Activated CD8-positive, alpha-beta T cell treated with anti-CD3 and anti-CD28 coated beads, Interleukin-2, amount 10 ng/mL, durations not matched to agents 7 days and 5 days (primary cell): ENCODE results near the gene ADAM8. TPM values are rescaled to one million over a fixed set of nuclear protein-coding genes. Genes with fewer than 3 reads are reported as not detected.
"Not testable (repeated sequence)": the region's sequence is repeated elsewhere in the genome, so short reads cannot be mapped to it uniquely, and the experiment has no call there.

Experiments
- ATAC-seq: fragments of 150-1000 bp; cut with Tn5 transposase; one replicate; pipeline ENCODE4 v1.10.0; 2021; ENCODE audit warnings: moderate library complexity
- CTCF ChIA-PET: fragments of 350-600 bp; sonication (Branson Sonifier 250); formaldehyde crosslinking; loops from one replicate; lab custom pipeline; 2021; ENCODE audit warnings: antibody characterized with exemption; lab: Charles Lee
- POLR2A ChIA-PET: fragments of 350-600 bp; sonication (Branson Sonifier 250); formaldehyde crosslinking; loops from one replicate; lab custom pipeline; 2021; ENCODE audit warnings: antibody characterized with exemption; lab: Charles Lee
- DNase-seq: peaks from one replicate; pipeline ENCODE4 v3.0.0-alpha.2; 2020
- H3K27ac Mint-ChIP-seq: one replicate; pipeline ENCODE4 v1.8.0; 2021; ENCODE audit warnings: mild to moderate bottlenecking, mixed read lengths
- H3K27me3 Mint-ChIP-seq: one replicate; pipeline ENCODE4 v1.8.0; 2021; ENCODE audit warnings: low read depth, mixed read lengths
- H3K36me3 Mint-ChIP-seq: one replicate; pipeline ENCODE4 v1.8.0; 2021; ENCODE audit warnings: low read depth, mixed read lengths
- H3K4me1 Mint-ChIP-seq: one replicate; pipeline ENCODE4 v1.8.0; 2021; ENCODE audit warnings: low read depth, mixed read lengths
- H3K4me3 Mint-ChIP-seq: one replicate; pipeline ENCODE4 v1.8.0; 2021; ENCODE audit warnings: mild to moderate bottlenecking, mixed read lengths
- H3K9me3 Mint-ChIP-seq: one replicate; pipeline ENCODE4 v1.8.0; 2022; ENCODE audit warnings: mixed read lengths; ENCODE audit not compliant: insufficient read depth
- total RNA-seq, 2 experiments: library from RNA; stranded (reverse); gene quantifications; one replicate each; pipeline ENCODE4 v1.2.3, GENCODE V29; 2021

The ADAM8 gene
- total RNA-seq, 2 experiments from 2014 or later: 69.9 to 75.5 TPM

- DNase-seq (no peak), ATAC-seq (no peak)
- H3K9me3 Mint-ChIP-seq: no peaks in the 10 kb centered on the region
- CTCF ChIA-PET: interaction anchor here (1.1 kb wide), 1 partner anchor 10 kb away, joined by 3 read pairs; no protein-coding TSS in a partner anchor
- H3K27ac Mint-ChIP-seq: no peak overlapping the region
- H3K4me1 Mint-ChIP-seq: peaks cover 21% of the 10 kb centered on the region
- no peak overlapping the region for H3K4me3 Mint-ChIP-seq
- H3K36me3 Mint-ChIP-seq: peaks cover 12% of the 10 kb centered on the region
- POLR2A ChIA-PET: interaction anchor here (1.4 kb wide), 1 partner anchor 9 kb away, joined by 5 read pairs; no protein-coding TSS in a partner anchor
- no peaks in the 10 kb centered on the region for H3K27me3 Mint-ChIP-seq
These were observed 4.2 kb downstream of the ADAM8 start for GRCh38 chr10:133272301-133272963.

- no peak overlapping the region for H3K27ac Mint-ChIP-seq
- H3K4me3 Mint-ChIP-seq: no peak overlapping the region
- peaks cover 12% of the 10 kb centered on the region for H3K36me3 Mint-ChIP-seq
- ChIA-PET POLR2A (interaction anchor here (1.4 kb wide), 1 partner anchor 8 kb away, joined by 5 read pairs; no protein-coding TSS in a partner anchor), CTCF (interaction anchor here (1.1 kb wide), 1 partner anchor 9 kb away, joined by 3 read pairs; no protein-coding TSS in a partner anchor)
- H3K9me3 Mint-ChIP-seq: no peaks in the 10 kb centered on the region
- DNase-seq: no peak
- ATAC-seq: no peak
- peaks cover 17% of the 10 kb centered on the region for H3K4me1 Mint-ChIP-seq
- H3K27me3 Mint-ChIP-seq: no peaks in the 10 kb centered on the region
These were observed 5.0 kb downstream of the ADAM8 start for GRCh38 chr10:133271521-133272300.

- POLR2A ChIA-PET: no interaction called here
- H3K4me3 Mint-ChIP-seq: no peak overlapping the region
- peaks cover 15% of the 10 kb centered on the region for H3K4me1 Mint-ChIP-seq
- CTCF ChIA-PET: no interaction called here
- H3K36me3 Mint-ChIP-seq: peaks cover 15% of the 10 kb centered on the region
- ATAC-seq (no peak), DNase-seq (no peak)
- no peaks in the 10 kb centered on the region for H3K9me3 Mint-ChIP-seq
- no peaks in the 10 kb centered on the region for H3K27me3 Mint-ChIP-seq
- H3K27ac Mint-ChIP-seq: no peak overlapping the region
These were observed 5.8 kb downstream of the ADAM8 start for GRCh38 chr10:133270773-133271297.

GRCh38 chr10:133270204-133270603, 6.5 kb downstream of the ADAM8 start:
- ChIA-PET CTCF (no interaction called here), POLR2A (no interaction called here)
- Mint-ChIP-seq H3K27ac (no peak overlapping the region), H3K27me3 (no peaks in the 10 kb centered on the region), H3K9me3 (no peaks in the 10 kb centered on the region), H3K4me1 (peaks cover 17% of the 10 kb centered on the region), H3K36me3 (peaks cover 22% of the 10 kb centered on the region), H3K4me3 (no peak overlapping the region)
- DNase-seq (no peak), ATAC-seq (no peak)

- H3K27ac Mint-ChIP-seq: no peak overlapping the region
These were observed 7.3 kb downstream of the ADAM8 start for GRCh38 chr10:133269367-133269766.

GRCh38 chr10:133268532-133268931, 8.1 kb downstream of the ADAM8 start:
- CTCF ChIA-PET: no interaction called here
- DNase-seq (no peak), ATAC-seq (no peak)
- H3K27me3 Mint-ChIP-seq: no peaks in the 10 kb centered on the region
- no peak overlapping the region for H3K4me3 Mint-ChIP-seq
- H3K27ac Mint-ChIP-seq: no peak overlapping the region
- peaks cover 24% of the 10 kb centered on the region for H3K4me1 Mint-ChIP-seq
- peaks cover 21% of the 10 kb centered on the region for H3K36me3 Mint-ChIP-seq
- no peaks in the 10 kb centered on the region for H3K9me3 Mint-ChIP-seq
- POLR2A ChIA-PET: no interaction called here

More at GRCh38 chr10:133269367-133269766, 7.3 kb downstream of the ADAM8 start:
- Mint-ChIP-seq H3K4me1 (peaks cover 16% of the 10 kb centered on the region), H3K27me3 (no peaks in the 10 kb centered on the region), H3K36me3 (peaks cover 19% of the 10 kb centered on the region), H3K4me3 (no peak overlapping the region), H3K9me3 (no peaks in the 10 kb centered on the region)
- ChIA-PET CTCF (no interaction called here), POLR2A (interaction anchor here (0.9 kb wide), 1 partner anchor 34 kb away, joined by 3 read pairs; no protein-coding TSS in a partner anchor)
- no peak for ATAC-seq
- DNase-seq: no peak

- ChIA-PET POLR2A (interaction anchor here (1.2 kb wide), 1 partner anchor 9 kb away, joined by 4 read pairs; the partner anchor contains the start of gene ADAM8), CTCF (interaction anchor here (0.8 kb wide), 1 partner anchor 8 kb away, joined by 3 read pairs; the partner anchor contains the start of gene ADAM8)
- Mint-ChIP-seq H3K4me1 (peaks cover 31% of the 10 kb centered on the region), H3K4me3 (no peak overlapping the region), H3K27ac (no peak overlapping the region), H3K27me3 (no peaks in the 10 kb centered on the region), H3K36me3 (peaks cover 24% of the 10 kb centered on the region), H3K9me3 (no peaks in the 10 kb centered on the region)
- ATAC-seq (no peak), DNase-seq (no peak)
These were observed 8.8 kb downstream of the ADAM8 start for GRCh38 chr10:133267829-133268228.

GRCh38 chr10:133267293-133267692, 9.4 kb downstream of the ADAM8 start:
- Mint-ChIP-seq H3K4me1 (peaks cover 36% of the 10 kb centered on the region), H3K9me3 (no peaks in the 10 kb centered on the region), H3K27me3 (no peaks in the 10 kb centered on the region), H3K27ac (no peak overlapping the region), H3K36me3 (peaks cover 27% of the 10 kb centered on the region), H3K4me3 (no peak overlapping the region)
- CTCF ChIA-PET: interaction anchor here (0.8 kb wide), 1 partner anchor 9 kb away, joined by 3 read pairs; the partner anchor contains the start of gene ADAM8
- DNase-seq (no peak), ATAC-seq (no peak)
- POLR2A ChIA-PET: interaction anchor here (1.2 kb wide), 1 partner anchor 9 kb away, joined by 4 read pairs; the partner anchor contains the start of gene ADAM8

- ChIA-PET POLR2A (interaction anchor here (1.2 kb wide), 1 partner anchor 10 kb away, joined by 4 read pairs; the partner anchor contains the start of gene ADAM8), CTCF (interaction anchor here (0.6 kb wide), 1 partner anchor 586 kb away, joined by 3 read pairs; no protein-coding TSS in a partner anchor)
- DNase-seq (no peak), ATAC-seq (no peak)
- Mint-ChIP-seq H3K36me3 (peaks cover 23% of the 10 kb centered on the region), H3K9me3 (no peaks in the 10 kb centered on the region), H3K4me1 (peaks cover 41% of the 10 kb centered on the region), H3K4me3 (no peak overlapping the region), H3K27me3 (no peaks in the 10 kb centered on the region), H3K27ac (no peak overlapping the region)
These were observed 10.4 kb downstream of the ADAM8 start for GRCh38 chr10:133266056-133266795.

GRCh38 chr10:133265052-133265451, 11.6 kb downstream of the ADAM8 start:
- H3K36me3 Mint-ChIP-seq: peaks cover 23% of the 10 kb centered on the region
- DNase-seq, H3K27me3 Mint-ChIP-seq, H3K27ac Mint-ChIP-seq, H3K4me3 Mint-ChIP-seq, CTCF ChIA-PET, ATAC-seq, H3K9me3 Mint-ChIP-seq: not testable (repeated sequence)
- H3K4me1 Mint-ChIP-seq: peaks cover 53% of the 10 kb centered on the region
- POLR2A ChIA-PET: interaction anchor here (2.1 kb wide), 1 partner anchor 11 kb away, joined by 11 read pairs; the partner anchor contains the start of gene ADAM8

GRCh38 chr10:133264461-133264860, 12.2 kb downstream of the ADAM8 start:
- CTCF ChIA-PET: interaction anchor here (2.9 kb wide), 1 partner anchor 11 kb away, joined by 17 read pairs; the partner anchor contains the start of gene ADAM8
- Mint-ChIP-seq H3K9me3 (no peaks in the 10 kb centered on the region), H3K4me3 (peak overlapping the region; percentile 18), H3K27me3 (no peaks in the 10 kb centered on the region), H3K36me3 (peaks cover 23% of the 10 kb centered on the region), H3K27ac (peak overlapping the region; percentile 76), H3K4me1 (peaks cover 58% of the 10 kb centered on the region)
- POLR2A ChIA-PET: interaction anchor here (0.9 to 2.1 kb wide), 3 partner anchors 8 to 43 kb away, joined by 3 to 11 read pairs (median 5); partner anchors contain the start of gene ADAM8
- ATAC-seq: no peak
- DNase-seq: peak; percentile 75
